Measurements from ENCODE around the gene FCRLA.
"Not testable (repeated sequence)": the region's sequence is repeated elsewhere in the genome, so short reads cannot be mapped to it uniquely, and the experiment has no call there.

FCRLA gene

GRCh38 chr1:161706482-161707347 lies at the start of gene FCRLA:
Gene FCRLA (plus strand): TSS chr1:161707229. CDS start chr1:161707265, 36 bp downstream.
- ATAC-seq: peak; percentile 98

GRCh38 chr1:161658524-161658923 lies 48.5 kb upstream of the FCRLA start:
- ATAC-seq: not testable (repeated sequence)

More at GRCh38 chr1:161706482-161707347, at the start of gene FCRLA:
- TF ChIP-seq TOX (CRISPR knock-in tag; IDR thresholded peaks at IDR 0.05; ENCODE audit: borderline replicate concordance): 0 out of 2 replicates have a peak, but pooled peaks have one; percentile 12
- no peak for TF ChIP-seq ISL1 (CRISPR knock-in tag; IDR thresholded peaks at IDR 0.05)

GRCh38 chr1:161661660-161662311 lies 45.2 kb upstream of the FCRLA start:
- ATAC-seq: peak; percentile 34; the same call in 2 of the 3 replicates

GRCh38 chr1:161662684-161663339 lies 44.2 kb upstream of the FCRLA start, which contains the start of gene FCGR2B:
Gene FCGR2B (plus strand): TSS chr1:161663143. CDS start chr1:161663242, 99 bp downstream.
- not testable (repeated sequence) for ATAC-seq

- not testable (repeated sequence) for ATAC-seq
Measured at GRCh38 chr1:161663569-161663968, 43.5 kb upstream of the FCRLA start.

- ATAC-seq: not testable (repeated sequence)
Measured at GRCh38 chr1:161664689-161665088, 42.3 kb upstream of the FCRLA start.

- ATAC-seq: peak; percentile 28
Measured at GRCh38 chr1:161671045-161672020, 35.7 kb upstream of the FCRLA start.

GRCh38 chr1:161673437-161673836 lies 33.6 kb upstream of the FCRLA start:
- peak; percentile 46; the same call in 1 of the 3 replicates for ATAC-seq

GRCh38 chr1:161674447-161674846 lies 32.6 kb upstream of the FCRLA start:
- ATAC-seq: not testable (repeated sequence)

GRCh38 chr1:161674908-161675307 lies 32.1 kb upstream of the FCRLA start:
- not testable (repeated sequence) for ATAC-seq

GRCh38 chr1:161676441-161676840 lies 30.6 kb upstream of the FCRLA start:
- ATAC-seq: no peak
- TF ChIP-seq CSRNP3 (CRISPR knock-in tag; IDR thresholded peaks at IDR 0.05) (no peak), ESRRG (CRISPR knock-in tag; IDR thresholded peaks at IDR 0.05) (no peak), SNAI2 (CRISPR knock-in tag; IDR thresholded peaks at IDR 0.05) (no peak), ZFP3 (CRISPR knock-in tag; IDR thresholded peaks at IDR 0.05) (no peak), ZNF70 (CRISPR knock-in tag; IDR thresholded peaks at IDR 0.05) (no peak), GLIS3 (CRISPR knock-in tag; IDR thresholded peaks at IDR 0.05) (no peak), CREB5 (CRISPR knock-in tag; IDR thresholded peaks at IDR 0.05; ENCODE audit: low read depth) (no peak), ISL1 (CRISPR knock-in tag; IDR thresholded peaks at IDR 0.05) (no peak), PATZ1 (CRISPR knock-in tag; IDR thresholded peaks at IDR 0.05; ENCODE audit: borderline replicate concordance) (no peak), POU6F1 (CRISPR knock-in tag; IDR thresholded peaks at IDR 0.05; ENCODE audit: borderline replicate concordance, low read depth) (no peak), ZNF8 (CRISPR knock-in tag; IDR thresholded peaks at IDR 0.05) (no peak)

All from SK-N-SH treated with all-trans-retinoic acid at 6 μM for 48 hours (cell line).